GM18519 (cell line): ENCODE results near the gene PLEKHM3.
A peak's percentile ranks its signal among the peaks of the same experiment; 100 is the strongest.
"Not testable (repeated sequence)": the region's sequence is repeated elsewhere in the genome, so short reads cannot be mapped to it uniquely, and the experiment has no call there.

Experiments used
- ATAC-seq: cut with Tn5 transposase; IDR thresholded peaks from one replicate; pipeline ENCODE4 v1.9.1; 2021; ENCODE audit warnings: mild to moderate bottlenecking, moderate library complexity; ENCODE audit not compliant: unreplicated experiment, low FRiP score

PLEKHM3 gene

GRCh38 chr2:208037564-208038487 is 12.5 kb upstream of the PLEKHM3 start:
- ATAC-seq, result no peak

GRCh38 chr2:208036357-208036756 is 11.0 kb upstream of the PLEKHM3 start:
- ATAC-seq, result no peak

- no peak for ATAC-seq
These were observed 9.3 kb upstream of the PLEKHM3 start for GRCh38 chr2:208034503-208035140.

- ATAC-seq, result peak; percentile 85
These were observed 8.6 kb upstream of the PLEKHM3 start for GRCh38 chr2:208033701-208034502.

GRCh38 chr2:208031608-208032019 is 6.3 kb upstream of the PLEKHM3 start:
- no peak for ATAC-seq

GRCh38 chr2:208025814-208026184 is 472 bp upstream of the PLEKHM3 start:
- peak; percentile 9 for ATAC-seq

- ATAC-seq, result no peak
These were observed 1.2 kb downstream of the PLEKHM3 start for GRCh38 chr2:208024091-208024490.

- no peak for ATAC-seq
These were observed 5.1 kb downstream of the PLEKHM3 start for GRCh38 chr2:208020253-208020652.

- ATAC-seq, result not testable (repeated sequence)
These were observed 7.1 kb downstream of the PLEKHM3 start for GRCh38 chr2:208018124-208018712.

- ATAC-seq, result no peak
These were observed 7.6 kb downstream of the PLEKHM3 start for GRCh38 chr2:208017721-208018120.

- no peak for ATAC-seq
These were observed 9.9 kb downstream of the PLEKHM3 start for GRCh38 chr2:208015475-208015874.

- no peak for ATAC-seq
These were observed 11.8 kb downstream of the PLEKHM3 start for GRCh38 chr2:208013285-208014178.

GRCh38 chr2:208012449-208012848 is 12.9 kb downstream of the PLEKHM3 start:
- no peak for ATAC-seq

GRCh38 chr2:208010506-208010905 is 14.8 kb downstream of the PLEKHM3 start:
- no peak for ATAC-seq

GRCh38 chr2:208006833-208007232 is 18.5 kb downstream of the PLEKHM3 start:
- no peak for ATAC-seq

- no peak for ATAC-seq
These were observed 19.0 kb downstream of the PLEKHM3 start for GRCh38 chr2:208006337-208006736.

GRCh38 chr2:208001924-208002323 is 23.4 kb downstream of the PLEKHM3 start:
- no peak for ATAC-seq

GRCh38 chr2:208000701-208001395 is 24.5 kb downstream of the PLEKHM3 start:
- no peak for ATAC-seq

GRCh38 chr2:207996848-207997247 is 28.5 kb downstream of the PLEKHM3 start:
- no peak for ATAC-seq
